Transverse colon (tissue), 4 donors: ENCODE measurements around the gene SLC30A3. TPM values are rescaled to one million over a fixed set of nuclear protein-coding genes. Genes with fewer than 3 reads are reported as not detected.

Experiments used
- DNase-seq: peaks from one replicate; pipeline ENCODE4 v3.0.0-alpha.2; 2019
- H3K27ac ChIP-seq, 4 donors: fragments of 200-600 bp; sonication (generic); 2 replicates each; pipeline ENCODE4 v1.5.1; 2016 to 2018; ENCODE audit warnings: inconsistent platforms in 4 of 4
- H3K27me3 ChIP-seq: fragments of 200-600 bp; sonication (generic); 2 replicates; pipeline ENCODE4 v1.5.1; 2017; ENCODE audit warnings: inconsistent platforms
- H3K36me3 ChIP-seq, 4 donors: fragments of 200-600 bp; sonication (generic); 2 replicates each; pipeline ENCODE4 v1.5.1; 2017 to 2019; ENCODE audit warnings: inconsistent platforms in 4 of 4
- H3K4me1 ChIP-seq, 4 donors: fragments of 200-600 bp; sonication (generic); 2 replicates each; pipeline ENCODE4 v1.5.1; 2017 to 2020; ENCODE audit warnings: inconsistent platforms in 4 of 4
- H3K4me3 ChIP-seq, 4 donors: fragments of 200-600 bp; sonication (generic); 1 replicate in 1 of 4; 2 replicates in 3 of 4; pipeline versions ENCODE4 v1.5.1 to v1.6.1; 2017 to 2019; ENCODE audit warnings: inconsistent platforms in 4 of 4
- H3K9me3 ChIP-seq, 2 donors: fragments of 200-600 bp; sonication (generic); 2 replicates each; pipeline ENCODE4 v1.5.1; 2017 to 2019; ENCODE audit warnings: inconsistent platforms in 2 of 2
- EP300 ChIP-seq: sonication (generic); formaldehyde crosslinking; IDR thresholded peaks from one replicate; pipeline ENCODE4 v1.6.1; 2017; ENCODE audit warnings: antibody characterized with exemption, low read depth
- POLR2A ChIP-seq: fragments of 450-650 bp; IDR thresholded peaks from one replicate; pipeline ENCODE4 v1.6.1; 2016; ENCODE audit warnings: antibody characterized with exemption, mild to moderate bottlenecking, moderate library complexity
- POLR2AphosphoS5 ChIP-seq, 3 donors: sonication (generic); formaldehyde crosslinking; IDR thresholded peaks; one replicate each; pipeline ENCODE4 v1.6.1; 2016; ENCODE audit warnings: antibody characterized with exemption in 3 of 3
- WGBS, 2 donors: methylation state at CpG; one replicate each; pipeline ENCODE4 v1.1.5; 2018; ENCODE audit warnings: low coverage in 1 of 2; 5-methylcytosine and 5-hydroxymethylcytosine counted together
- in situ Hi-C, 4 donors: fragments of 200-750 bp; cut with MboI; loops; one replicate each; pipeline versions ENCODE4 v1.15.0 to v1.15.1; 2017; ENCODE audit warnings: low sequenced_read_pairs in 3 of 4, low pct_ligation_motif_present in 1 of 4, low pct_unique_long_range_greater_than_20kb in 1 of 4
- intact Hi-C: fragments of 100-400 bp; cut with DNase I; formaldehyde crosslinking; loops from one replicate; pipeline ENCODE4 v1.15.1; 2023; ENCODE audit warnings: low total_unique reads
- total RNA-seq, 4 donors: library from RNA; depleted of rRNA; stranded (reverse); fragments of >200 nt; gene quantifications; one replicate each; pipeline ENCODE4 v1.1.0, GENCODE V29; 2016
- TF ChIP-seq, protein P1 (sequence below), 5 experiments: fragments of 200-600 bp in 3 of 5; fragments of 450-650 bp in 2 of 5; sonication (generic) in 3 of 5; IDR thresholded peaks; 1 replicate in 2 of 5; 2 replicates in 3 of 5; pipeline ENCODE4 v1.5.1; 2016 to 2017; ENCODE audit warnings: antibody characterized with exemption in 5 of 5, inconsistent platforms in 3 of 5, mild to moderate bottlenecking in 2 of 5, moderate library complexity in 1 of 5

SLC30A3 gene
- total RNA-seq, 4 donors from 2014 or later = 0.60 TPM; not detected in 3

- intact Hi-C loops = loop anchor here (5.0 kb wide), 1 partner anchor 135 kb away; no protein-coding TSS in a partner anchor
- peaks cover 0 to 25% (median 21%) of the 10 kb centered on the region in 4 donors for H3K4me1 ChIP-seq
- no peak for TF ChIP-seq EP300
- TF ChIP-seq POLR2AphosphoS5 (IDR thresholded peaks at IDR 0.05) = no peak
- TF ChIP-seq, protein P1, sequence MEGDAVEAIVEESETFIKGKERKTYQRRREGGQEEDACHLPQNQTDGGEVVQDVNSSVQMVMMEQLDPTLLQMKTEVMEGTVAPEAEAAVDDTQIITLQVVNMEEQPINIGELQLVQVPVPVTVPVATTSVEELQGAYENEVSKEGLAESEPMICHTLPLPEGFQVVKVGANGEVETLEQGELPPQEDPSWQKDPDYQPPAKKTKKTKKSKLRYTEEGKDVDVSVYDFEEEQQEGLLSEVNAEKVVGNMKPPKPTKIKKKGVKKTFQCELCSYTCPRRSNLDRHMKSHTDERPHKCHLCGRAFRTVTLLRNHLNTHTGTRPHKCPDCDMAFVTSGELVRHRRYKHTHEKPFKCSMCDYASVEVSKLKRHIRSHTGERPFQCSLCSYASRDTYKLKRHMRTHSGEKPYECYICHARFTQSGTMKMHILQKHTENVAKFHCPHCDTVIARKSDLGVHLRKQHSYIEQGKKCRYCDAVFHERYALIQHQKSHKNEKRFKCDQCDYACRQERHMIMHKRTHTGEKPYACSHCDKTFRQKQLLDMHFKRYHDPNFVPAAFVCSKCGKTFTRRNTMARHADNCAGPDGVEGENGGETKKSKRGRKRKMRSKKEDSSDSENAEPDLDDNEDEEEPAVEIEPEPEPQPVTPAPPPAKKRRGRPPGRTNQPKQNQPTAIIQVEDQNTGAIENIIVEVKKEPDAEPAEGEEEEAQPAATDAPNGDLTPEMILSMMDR (IDR thresholded peaks at IDR 0.05) = no peak
- TF ChIP-seq POLR2A = no peak
- H3K9me3 ChIP-seq = no peaks in the 10 kb centered on the region
- no peak for DNase-seq
- no peak overlapping the region for H3K4me3 ChIP-seq
- in situ Hi-C loops = no loop called here
- H3K27ac ChIP-seq = no peak overlapping the region
- no peaks in the 10 kb centered on the region for H3K36me3 ChIP-seq
- H3K27me3 ChIP-seq = peaks cover 47% of the 10 kb centered on the region
- WGBS, 2 donors = no CpG with 5 or more reads among the region's 75 CpGs
These were observed 44.9 kb upstream of the SLC30A3 start for GRCh38 chr2:27307545-27308358.

DNA sequence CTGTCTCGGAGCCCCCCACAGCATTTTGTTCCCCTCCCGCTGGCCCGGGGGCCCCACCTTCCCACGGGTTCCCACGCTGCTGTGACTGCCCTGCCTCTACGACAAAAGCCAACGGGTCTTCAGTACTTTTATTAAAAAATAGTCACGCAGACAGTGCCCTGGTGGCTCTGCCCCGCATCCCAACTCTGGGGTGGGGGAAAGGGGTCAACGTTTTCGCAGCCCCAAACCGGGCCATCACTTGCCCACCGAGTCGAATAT lies 44.4 kb upstream of the SLC30A3 start:
- 25% methylated on average over 8 of the region's 14 CpGs; no CpG with 5 or more reads in 1 of the 2 donors for WGBS, 2 donors
- peaks cover 0 to 25% (median 21%) of the 10 kb centered on the region in 4 donors for H3K4me1 ChIP-seq
- H3K9me3 ChIP-seq = no peaks in the 10 kb centered on the region
- H3K36me3 ChIP-seq = no peaks in the 10 kb centered on the region
- intact Hi-C loops (loop anchor here (5.0 kb wide), 1 partner anchor 135 kb away; no protein-coding TSS in a partner anchor), in situ Hi-C loops (no loop called here)
- no peak overlapping the region for H3K27ac ChIP-seq
- H3K4me3 ChIP-seq = no peak overlapping the region
- DNase-seq = no peak
- peaks cover 47% of the 10 kb centered on the region for H3K27me3 ChIP-seq
- TF ChIP-seq POLR2AphosphoS5 (IDR thresholded peaks at IDR 0.05) (no peak), EP300 (no peak), POLR2A (no peak)
- TF ChIP-seq, protein P1 (IDR thresholded peaks at IDR 0.05) = no peak

DNA sequence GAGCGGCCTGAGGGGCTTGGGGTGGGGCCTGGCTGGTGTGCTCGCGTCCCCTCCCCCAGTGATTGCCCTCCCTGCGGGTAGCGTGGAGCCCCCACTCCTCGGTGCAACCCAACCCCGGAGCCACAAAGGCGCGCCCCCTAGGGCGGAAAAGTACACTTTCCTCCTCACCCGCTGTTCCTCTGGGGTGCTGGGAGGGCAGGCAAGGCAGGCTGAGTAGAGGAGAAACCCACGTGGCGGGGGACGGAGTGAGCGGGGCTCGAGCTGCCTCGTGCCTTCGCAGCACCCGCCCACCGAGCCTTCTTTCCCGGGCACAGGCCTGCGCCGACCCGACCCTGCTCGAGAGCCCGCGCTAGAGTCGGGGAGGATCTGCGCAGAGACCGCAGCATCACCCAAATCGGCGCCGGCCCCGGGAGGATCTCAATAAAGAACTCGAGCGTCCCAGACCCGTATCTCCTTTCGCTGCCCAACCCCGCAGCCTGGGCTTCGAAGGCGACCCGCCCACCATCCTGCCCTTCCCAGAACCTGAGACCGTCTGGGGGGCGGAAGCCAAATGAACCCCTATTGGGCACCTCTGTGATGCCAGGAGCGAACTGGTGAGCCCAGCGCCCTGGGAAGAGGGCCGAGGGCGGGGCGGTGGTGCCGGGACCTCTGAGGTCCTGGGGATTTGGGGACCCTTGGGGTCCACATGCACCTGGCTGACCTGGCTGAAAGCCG lies 43.9 kb upstream of the SLC30A3 start:
- in situ Hi-C loops (no loop called here), intact Hi-C loops (loop anchor here (5.0 kb wide), 1 partner anchor 134 kb away; no protein-coding TSS in a partner anchor)
- TF ChIP-seq EP300 = no peak
- TF ChIP-seq POLR2AphosphoS5 (IDR thresholded peaks at IDR 0.05) = no peak
- TF ChIP-seq POLR2A = no peak
- TF ChIP-seq, protein P1 (IDR thresholded peaks at IDR 0.05) = no peak
- Histone ChIP-seq H3K27ac (no peak overlapping the region), H3K4me3 (peak overlapping the region in 2 of 4 donors; percentile 4 to 9), H3K27me3 (peaks cover 47% of the 10 kb centered on the region), H3K9me3 (no peaks in the 10 kb centered on the region), H3K4me1 (peaks cover 0 to 25% (median 21%) of the 10 kb centered on the region in 4 donors), H3K36me3 (no peaks in the 10 kb centered on the region)
- no peak for DNase-seq
- WGBS, 2 donors = 8% methylated on average over 42 of the region's 51 CpGs; no CpG with 5 or more reads in 1 of the 2 donors

GRCh38 chr2:27306136-27306535 lies 43.3 kb upstream of the SLC30A3 start:
- in situ Hi-C loops = no loop called here
- WGBS, 2 donors = 44 to 55% methylated on average over 3 to 23 of the region's 26 CpGs
- Histone ChIP-seq H3K9me3 (no peaks in the 10 kb centered on the region), H3K27me3 (peaks cover 47% of the 10 kb centered on the region), H3K4me3 (peak overlapping the region in 1 of 4 donors; percentile 9), H3K36me3 (no peaks in the 10 kb centered on the region), H3K27ac (no peak overlapping the region), H3K4me1 (peaks cover 0 to 25% (median 21%) of the 10 kb centered on the region in 4 donors)
- DNase-seq = no peak
- intact Hi-C loops = loop anchor here (5.0 kb wide), 1 partner anchor 134 kb away; no protein-coding TSS in a partner anchor
- TF ChIP-seq, protein P1 (IDR thresholded peaks at IDR 0.05) = no peak
- TF ChIP-seq POLR2AphosphoS5 (IDR thresholded peaks at IDR 0.05) = no peak
- no peak for TF ChIP-seq POLR2A
- TF ChIP-seq EP300 = no peak
